HT-29 (cell line): Measurements from ENCODE around the gene PCGF3. TPM values are rescaled to one million over a fixed set of nuclear protein-coding genes. Genes with fewer than 3 reads are reported as not detected.
"Not testable (repeated sequence)": the region's sequence is repeated elsewhere in the genome, so short reads cannot be mapped to it uniquely, and the experiment has no call there.

ENCODE experiments used
- DNase-seq: peaks from one replicate; pipeline ENCODE4 v3.0.0-alpha.2; 2015; ENCODE audit warnings: low spot score
- total RNA-seq: library from RNA; depleted of rRNA; stranded (reverse); fragments of >200 nt; shearing (Covaris generic); gene quantifications from 2 replicates; pipeline ENCODE4 v1.2.3, GENCODE V29; 2014

The PCGF3 gene
- total RNA-seq, 1 experiment from 2014 or later: 64.9 TPM

DNA sequence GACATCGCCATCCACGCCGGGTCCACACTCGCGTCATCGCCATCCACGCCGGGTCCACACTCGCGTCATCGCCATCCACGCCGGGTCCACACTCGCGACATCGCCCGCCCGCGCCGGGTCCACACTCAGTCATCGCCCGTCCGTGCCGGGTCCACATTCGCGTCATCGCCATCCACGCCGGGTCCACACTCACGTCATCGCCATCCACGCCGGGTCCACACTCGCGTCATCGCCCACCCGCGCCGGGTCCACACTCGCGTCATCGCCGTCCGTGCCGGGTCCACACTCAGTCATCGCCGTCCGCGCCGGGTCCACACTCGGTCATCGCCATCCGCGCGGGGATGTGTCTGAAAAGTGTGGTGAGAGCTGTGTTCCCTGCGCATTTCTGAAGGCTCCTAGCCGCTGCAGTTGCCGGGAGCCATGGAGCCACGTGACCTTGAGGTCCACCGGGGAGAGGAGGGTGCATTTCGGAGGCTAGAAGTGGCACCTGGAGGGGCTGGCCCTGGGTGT, 17.3 kb downstream of the PCGF3 start:
- DNase-seq: no peak

DNA sequence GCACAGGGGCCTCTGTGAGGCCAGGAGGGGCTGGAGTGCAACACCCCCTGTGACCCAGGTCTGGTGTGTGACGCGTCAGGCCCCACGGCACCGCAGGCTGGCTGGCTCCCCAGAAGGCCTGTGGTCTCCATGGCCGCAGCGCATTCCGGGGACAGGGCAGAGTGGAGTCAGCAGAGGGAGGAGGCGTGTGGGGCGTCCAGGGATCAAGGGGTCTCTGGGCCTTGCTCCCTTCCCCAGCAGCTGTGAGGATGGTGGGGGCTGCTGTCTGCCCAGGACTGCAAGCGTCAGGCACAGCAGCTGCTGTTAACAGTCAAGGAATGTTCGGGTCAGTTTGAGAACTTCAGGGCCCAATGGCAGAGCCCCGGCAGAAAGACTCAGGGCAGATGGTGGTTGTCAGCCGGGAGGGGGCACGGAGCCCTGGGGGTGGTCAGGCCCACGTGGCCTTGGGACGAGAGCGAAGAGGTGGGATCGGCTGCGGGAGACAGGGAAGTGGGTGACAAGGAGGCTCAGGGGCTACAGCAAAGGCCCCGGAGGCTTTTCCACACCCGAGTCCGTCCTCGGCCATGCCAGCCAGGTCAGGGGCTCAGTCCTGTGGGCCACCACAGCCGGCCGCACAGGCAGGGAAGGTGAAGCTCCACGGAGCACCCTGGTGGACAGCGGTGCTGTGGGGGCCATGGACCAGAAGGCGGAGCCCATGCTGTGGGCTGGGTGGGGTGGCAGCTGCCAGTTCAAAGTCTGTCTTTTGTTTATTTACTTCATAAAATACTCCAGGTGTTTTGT, 18.3 kb downstream of the PCGF3 start:
- no peak for DNase-seq

DNA sequence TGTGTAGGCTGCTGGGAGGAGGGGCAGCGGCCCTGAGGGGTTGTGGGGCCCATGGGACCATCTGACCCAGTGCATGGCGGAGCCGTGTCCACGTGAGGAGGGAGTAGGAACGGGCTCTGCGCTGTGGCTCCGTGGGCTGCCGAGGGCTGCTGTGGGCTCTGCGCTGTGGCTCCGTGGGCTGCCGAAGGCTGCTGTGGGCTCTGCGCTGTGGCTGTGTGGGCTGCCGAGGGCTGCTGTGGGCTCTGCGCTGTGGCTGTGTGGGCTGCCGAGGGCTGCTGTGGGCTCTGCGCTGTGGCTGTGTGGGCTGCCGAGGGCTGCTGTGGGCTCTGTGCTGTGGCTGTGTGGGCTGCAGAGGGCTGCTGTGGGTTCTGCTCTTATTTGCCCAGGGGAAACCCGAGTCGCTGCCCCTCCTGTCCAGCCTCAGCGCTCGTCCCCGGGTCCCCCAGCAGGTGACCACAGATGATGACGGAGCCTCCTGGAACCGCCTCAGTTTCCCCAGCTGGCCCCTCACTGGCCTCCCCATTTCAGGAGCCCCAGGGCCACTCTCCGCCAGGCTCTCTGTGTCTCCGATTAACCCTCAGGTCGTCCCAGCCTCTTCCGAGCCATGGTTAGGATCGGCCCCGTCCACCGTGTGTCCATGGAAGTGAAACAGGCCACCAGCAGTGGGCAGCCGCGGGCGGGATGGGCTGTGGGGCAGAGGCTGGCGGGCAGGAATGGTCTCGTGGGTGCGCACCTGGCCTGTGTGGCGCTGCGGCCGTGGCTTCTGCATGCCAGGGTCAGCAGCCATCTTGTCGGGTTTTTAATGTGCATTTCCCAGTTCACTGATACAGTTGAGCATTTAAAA, 20.0 kb downstream of the PCGF3 start:
- DNase-seq: no peak

DNA sequence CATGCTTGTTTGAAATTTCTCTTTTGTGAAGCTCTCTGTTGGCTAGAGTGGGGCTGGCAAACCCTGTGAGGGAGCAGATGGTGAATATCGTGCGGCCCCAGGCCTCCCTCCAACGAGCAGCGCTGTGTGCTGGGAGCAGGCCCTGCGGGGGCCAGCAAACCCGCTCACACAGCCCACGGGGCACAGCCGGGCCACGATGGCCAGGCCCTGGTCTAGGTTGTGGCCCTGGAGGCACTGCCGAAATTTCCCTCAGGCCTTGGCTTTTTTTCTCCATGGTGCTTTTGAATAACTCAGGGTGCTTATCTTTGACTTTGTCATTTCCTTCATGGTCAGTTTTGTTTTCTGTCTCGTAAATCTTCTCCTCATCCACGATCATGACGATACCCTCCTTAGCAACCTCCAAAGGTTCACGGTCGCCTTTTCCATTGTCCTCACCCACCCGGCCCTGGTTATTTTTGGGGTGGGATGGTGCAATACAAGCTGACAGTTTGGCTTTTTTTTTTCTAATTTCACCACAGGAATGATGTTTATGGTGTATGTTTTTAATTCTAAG, 20.7 kb downstream of the PCGF3 start:
- no peak for DNase-seq

DNA sequence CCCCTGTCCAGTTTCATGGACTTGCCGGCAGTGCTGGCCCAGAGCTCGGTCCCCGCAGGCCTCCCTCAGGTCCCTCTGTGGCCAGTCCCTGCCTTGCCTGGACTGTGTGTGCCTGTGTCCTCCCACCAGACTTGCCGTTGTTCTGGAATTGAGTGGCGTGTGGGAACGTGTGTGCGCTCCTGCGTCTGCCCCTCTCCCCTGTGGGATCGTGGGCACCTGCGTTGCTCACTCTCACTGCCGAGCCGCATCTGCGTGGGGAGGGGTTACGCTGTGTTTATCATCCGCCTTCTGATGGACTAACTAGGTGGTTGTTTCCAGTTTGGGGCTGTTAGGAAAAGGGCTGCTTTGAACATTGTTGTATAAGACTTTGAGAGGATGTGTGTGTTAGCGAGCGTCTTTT, 21.2 kb downstream of the PCGF3 start:
- no peak for DNase-seq

DNA sequence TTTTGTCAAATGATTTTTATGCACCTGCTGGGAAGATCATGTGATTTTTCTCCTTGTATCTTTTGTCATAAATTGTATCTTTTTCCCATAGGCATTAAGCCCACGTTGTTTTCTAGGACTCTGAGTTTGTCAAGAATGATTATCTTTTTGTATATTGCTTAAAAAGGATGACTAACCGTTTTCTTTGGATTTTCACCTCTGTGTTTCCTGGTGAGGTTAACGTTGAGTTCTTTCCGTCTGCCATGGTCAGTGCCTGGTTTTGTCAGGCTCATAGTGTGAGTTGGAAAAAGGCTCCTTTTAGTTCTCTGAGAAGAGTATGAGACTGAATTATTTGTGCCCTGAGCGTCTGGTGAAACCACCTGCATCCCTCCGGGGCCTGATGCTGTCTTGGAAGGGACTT, 21.9 kb downstream of the PCGF3 start:
- DNase-seq: no peak

DNA sequence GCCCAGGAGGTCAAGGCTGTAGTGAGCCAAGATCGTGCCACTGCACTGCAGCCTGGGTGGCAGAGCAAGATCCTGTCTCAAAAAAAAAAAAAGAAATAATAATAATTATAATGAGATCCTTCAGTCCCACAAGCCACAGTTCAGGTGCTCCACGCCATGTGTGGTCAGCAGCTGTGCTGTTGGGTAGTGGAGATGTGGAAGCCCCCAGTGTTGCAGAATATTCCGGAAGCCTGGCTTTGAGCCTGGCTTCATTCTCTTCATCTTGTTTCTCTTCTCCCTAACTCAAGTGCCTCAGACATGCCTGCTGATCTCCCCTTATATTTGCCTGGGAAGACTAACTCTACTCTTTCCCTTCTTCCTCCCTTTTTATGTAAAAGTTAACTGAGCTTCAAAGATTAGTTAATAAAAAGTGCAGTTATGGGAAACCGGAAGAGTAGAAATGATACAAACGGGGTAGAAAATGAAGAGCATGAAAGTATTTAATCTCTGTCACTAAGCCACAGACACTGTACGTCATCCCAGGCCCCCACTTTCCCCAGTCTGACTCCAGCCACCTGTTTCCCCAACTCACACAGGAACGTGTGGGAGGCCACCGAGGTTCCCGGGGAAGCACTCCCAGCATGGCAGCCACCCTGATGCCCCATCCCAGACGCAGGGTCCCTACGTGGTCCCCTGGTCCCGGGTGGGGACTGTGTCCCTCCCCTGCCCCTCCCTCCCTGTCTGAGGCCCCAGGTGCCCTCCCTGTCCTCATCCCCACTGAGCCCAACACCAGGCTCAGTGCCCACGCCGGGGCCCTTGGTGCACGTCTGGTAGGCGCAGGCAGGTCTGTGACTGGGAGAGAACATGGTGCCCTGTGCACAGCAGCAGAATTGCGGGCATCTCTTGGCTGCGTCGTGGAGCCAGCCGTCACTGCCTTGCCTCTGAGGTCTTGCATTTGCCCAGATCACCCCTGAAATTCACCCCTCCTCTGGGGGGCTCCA, 24.0 kb downstream of the PCGF3 start:
- no peak for DNase-seq

DNA sequence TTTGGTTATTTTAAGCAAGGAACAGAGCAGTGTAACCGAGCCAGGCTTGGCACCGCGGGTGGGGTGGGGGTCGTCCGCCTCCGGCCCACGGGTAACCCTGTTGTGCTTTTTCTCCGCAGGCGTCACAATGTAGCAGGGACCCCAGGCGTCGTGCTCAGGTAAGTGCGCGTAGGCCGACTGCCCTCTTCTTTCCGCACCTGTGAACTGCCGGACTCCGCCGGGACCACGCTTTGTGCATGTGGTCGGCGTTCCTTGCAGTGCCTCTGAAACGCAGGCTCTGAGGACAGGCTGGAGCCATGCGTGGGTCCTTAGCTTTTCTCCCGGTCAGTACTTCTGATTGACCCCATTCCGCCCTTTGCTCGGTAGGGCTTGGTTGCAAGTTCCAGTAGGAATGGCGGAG, 24.9 kb downstream of the PCGF3 start:
- DNase-seq: no peak

DNA sequence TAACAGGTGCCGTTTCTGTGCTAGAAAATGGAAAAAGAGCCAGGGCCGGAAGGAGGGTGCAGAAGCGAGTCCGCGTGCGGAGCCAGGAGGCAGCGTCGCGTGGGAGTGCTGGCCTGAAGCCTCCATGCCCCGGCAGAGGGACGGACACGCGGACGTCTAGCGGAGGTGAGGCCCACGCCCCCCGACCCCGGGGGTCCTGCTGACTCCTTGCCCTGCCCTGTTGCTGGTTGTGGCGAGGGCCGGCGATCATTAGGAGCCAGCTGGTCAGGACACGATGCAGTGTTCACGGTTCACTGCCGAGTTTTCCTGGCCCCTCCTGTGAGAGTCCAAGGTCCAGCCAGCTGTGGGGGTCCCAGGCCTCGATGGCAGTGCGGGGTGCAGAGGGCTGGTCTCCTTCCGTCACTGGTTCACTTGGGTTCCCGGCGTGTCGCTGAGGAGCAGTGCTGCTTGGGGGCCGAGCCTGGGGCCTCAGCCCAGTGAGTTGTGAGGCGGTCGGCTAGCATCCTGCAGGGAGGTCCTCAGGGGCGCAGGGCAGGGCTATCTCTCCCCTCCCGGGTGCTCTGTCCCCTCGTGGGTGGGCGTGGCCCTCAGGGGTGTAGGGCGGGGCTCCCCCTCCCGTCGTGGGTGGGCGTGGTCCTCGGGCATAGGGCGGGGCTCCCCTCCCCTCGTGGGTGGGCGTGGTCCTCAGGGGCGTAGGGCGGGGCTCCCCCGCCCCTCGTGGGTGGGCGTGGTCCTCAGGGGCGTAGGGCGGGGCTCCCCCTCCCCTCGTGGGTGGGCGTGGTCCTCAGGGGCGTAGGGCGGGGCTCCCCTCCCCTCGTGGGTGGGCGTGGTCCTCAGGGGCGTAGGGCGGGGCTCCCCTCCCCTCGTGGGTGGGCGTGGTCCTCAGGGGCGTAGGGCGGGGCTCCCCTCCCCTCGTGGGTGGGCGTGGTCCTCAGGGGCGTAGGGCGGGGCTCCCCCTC, 25.6 kb downstream of the PCGF3 start:
- not testable (repeated sequence) for DNase-seq

DNA sequence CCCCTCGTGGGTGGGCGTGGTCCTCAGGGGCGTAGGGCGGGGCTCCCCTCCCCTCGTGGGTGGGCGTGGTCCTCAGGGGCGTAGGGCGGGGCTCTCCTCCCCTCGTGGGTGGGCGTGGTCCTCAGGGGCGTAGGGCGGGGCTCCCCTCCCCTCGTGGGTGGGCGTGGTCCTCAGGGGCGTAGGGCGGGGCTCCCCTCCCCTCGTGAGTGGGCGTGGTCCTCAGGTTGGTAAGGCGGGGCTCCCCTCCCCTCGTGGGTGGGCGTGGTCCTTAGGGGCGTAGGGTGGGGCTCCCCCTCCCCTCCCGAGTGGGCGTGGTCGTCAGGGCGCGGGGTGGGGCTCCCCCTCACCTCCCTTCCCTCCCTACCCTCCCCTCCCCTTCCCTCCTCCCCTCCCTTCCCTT, 26.3 kb downstream of the PCGF3 start:
- not testable (repeated sequence) for DNase-seq

DNA sequence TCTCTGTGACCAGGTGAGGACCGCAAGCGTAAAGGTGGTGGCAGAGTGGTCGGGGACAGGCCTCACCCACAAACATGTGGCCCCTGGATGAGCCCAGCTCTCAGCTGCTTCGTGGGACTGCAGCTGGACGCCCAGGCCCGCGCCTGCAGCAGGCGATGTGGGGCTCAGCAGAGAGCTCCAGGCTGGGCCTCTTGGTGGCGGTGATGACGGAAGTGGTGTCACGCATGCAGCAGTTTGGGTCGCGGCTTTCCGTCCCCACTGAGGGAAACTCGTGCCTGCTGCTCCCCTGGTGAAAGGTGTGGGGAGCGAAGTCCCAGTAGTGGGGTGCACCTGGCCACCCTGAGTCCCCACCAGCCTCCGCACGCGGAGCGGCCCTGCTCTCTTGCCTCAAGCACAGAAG, 26.9 kb downstream of the PCGF3 start:
- no peak for DNase-seq

DNA sequence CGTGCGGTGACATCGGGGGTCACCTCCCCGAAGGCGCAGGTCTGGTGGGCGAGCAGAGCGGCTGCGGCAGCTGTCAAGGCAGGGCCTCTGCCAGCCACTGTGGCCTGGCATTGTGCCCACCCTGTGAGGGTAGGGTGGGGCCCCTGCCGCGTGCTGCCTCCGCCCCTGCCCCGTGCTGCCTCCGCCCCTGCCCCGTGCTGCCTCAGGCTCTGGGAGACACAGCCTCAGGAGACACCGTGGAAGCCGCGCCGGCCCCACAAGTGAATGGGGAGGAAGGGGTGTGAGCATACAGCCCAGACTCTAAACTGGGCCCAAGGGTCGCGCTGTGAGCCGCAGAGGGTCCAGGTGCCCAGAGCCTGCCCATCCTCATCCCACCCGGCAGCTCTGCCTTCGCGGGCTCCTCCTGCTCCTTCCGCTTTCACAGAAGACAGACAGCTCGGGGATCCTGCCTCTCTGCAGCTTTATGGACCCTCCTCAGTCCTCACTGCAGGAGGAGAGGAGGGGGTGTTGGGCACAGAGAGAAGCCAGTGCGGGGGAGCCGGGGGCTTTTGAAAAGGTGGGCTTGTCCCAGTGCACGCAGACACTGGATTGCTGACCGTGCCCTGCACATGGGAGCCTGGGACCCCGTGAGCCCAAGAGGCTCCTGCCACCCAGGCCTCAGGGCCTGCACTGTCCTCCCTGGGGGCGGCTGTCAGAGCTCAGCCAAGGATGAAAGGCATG, 27.4 kb downstream of the PCGF3 start:
- DNase-seq: no peak

DNA sequence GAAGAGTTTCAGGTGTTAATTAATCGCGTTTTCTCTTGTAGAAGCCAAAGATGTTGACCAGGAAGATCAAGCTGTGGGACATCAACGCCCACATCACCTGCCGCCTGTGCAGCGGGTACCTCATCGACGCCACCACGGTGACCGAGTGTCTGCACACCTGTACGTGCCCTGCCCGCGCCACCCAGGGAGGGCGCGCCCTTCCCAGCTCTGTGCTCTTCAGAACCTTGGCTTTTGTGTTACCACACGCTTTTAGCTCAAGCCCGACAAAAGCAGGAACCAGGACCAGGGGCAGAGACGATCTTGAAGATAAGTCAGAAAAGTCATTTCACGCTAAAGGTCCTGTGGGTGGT, 28.0 kb downstream of the PCGF3 start:
- no peak for DNase-seq

DNA sequence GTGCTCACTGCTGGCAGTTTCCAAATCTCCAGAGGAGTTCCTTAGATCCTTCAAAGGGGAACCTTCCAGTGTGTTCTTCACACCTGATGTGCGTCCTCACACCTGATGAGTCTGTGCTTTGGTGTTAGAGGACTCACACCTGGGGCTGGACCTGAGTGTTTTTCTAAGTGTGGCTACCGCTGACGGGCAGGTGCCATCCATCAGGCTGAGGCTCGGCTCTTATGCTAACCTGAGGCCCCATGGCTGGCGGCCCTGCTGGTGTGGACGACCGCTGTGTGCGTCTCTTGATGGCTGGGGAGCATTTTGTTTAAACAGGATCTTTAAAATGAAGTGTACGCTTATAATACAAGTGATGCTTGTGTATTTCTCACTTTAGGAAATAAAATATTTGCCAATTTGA, 28.4 kb downstream of the PCGF3 start:
- DNase-seq: no peak

DNA sequence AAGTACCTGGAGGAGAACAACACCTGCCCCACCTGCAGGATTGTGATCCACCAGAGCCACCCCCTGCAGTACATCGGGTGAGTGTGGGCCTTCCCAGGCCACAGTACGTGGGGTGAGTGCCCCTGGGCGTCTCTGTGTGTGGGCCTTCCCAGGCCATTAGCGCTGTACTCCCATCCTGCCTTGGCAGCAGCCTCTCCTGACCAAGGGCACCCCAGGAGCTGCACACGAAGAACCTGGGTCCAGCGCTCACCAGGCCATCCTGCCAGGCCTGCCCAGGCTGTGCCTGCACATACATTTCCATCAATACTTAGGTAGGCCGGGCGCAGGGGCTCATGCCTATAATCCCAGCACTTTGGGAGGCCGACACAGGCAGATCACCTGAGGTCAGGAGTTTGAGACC, 29.3 kb downstream of the PCGF3 start:
- no peak for DNase-seq

DNA sequence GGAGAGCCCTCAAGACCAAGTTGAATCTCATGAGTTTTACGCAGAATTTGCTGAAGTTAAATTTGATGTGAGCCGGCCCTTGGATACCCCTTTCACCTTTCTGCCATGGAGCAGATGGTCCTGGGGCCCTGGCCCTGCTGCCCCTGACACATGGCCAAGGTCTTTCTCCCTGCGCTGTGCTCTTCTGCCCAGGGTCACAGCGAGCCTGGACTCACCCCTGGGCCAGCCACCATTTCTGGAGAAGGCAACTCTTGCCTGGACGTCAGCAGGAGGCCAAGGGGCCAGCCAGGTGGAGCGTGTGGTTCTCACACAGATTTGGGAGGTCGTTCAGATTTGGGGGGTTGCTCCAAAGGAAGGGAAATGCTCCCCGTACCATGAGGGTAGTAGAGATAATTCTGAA, 30.0 kb downstream of the PCGF3 start:
- no peak for DNase-seq

DNA sequence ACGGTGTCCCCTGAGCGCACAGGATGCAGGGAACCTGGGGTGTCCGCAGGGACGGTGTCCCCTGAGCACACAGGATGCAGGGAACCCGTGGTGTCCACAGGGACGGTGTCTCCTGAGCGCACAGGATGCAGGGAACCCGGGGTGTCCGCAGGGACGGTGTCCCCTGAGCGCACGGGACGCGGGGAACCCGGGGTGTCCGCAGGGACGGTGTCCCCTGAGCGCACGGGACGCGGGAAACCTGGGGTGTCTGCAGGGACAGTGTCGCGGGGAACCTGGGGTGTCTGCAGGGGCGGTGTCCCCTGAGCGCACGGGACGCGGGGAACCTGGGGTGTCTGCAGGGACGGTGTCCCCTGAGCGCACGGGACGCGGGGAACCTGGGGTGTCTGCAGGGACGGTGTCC, 30.9 kb downstream of the PCGF3 start:
- not testable (repeated sequence) for DNase-seq

DNA sequence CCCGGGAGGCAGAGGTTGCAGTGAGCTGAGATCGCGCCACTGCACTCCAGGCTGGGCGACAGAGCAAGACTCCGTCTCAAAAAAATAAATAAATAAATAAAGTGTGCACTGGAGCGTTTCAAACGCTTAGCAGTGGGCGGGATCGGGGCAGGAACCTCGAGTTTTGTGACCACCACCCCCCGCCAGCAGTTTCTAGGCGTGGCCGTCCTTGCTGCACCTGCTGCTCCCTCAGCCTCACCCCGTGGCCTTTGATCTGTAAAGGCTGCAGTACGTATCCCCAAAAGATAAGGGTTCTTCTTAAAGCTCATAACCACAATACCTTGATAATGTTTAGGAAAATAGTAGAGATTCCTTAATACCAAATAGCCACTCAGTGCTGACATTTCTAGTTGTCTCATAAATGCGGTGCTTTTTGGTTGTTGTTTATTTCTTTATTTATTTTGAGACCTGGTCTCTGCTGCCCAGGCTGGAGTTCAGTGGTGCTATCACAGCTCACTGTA, 33.2 kb downstream of the PCGF3 start:
- no peak for DNase-seq

DNA sequence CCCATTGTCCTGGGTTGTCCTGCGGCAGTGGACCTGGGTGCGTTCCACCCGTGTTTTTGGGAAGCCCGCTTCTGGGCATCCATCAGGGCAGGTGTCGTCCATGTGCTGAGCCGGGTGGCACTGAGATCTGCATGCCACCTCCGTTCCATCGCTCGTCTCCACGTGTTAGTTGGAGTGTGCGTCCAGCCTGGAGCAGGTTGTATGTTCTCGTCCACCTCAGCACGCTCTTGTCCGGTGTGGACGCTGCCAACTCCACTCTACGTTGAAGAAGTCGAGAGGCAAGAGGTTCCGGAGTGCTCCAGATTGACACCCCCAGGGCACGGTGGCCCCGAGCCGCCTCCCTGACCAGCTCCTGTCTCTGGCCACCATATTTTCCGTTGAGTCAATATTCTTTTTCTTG, 33.9 kb downstream of the PCGF3 start:
- no peak for DNase-seq
